NK-92 (cell line): ENCODE data around the gene ERFE.
"Not testable (repeated sequence)": the region's sequence is repeated elsewhere in the genome, so short reads cannot be mapped to it uniquely, and the experiment has no call there.

Experiments used
- DNase-seq: peaks from one replicate; lab custom pipeline; 2025; ENCODE audit not compliant: unreplicated experiment; lab: John Stamatoyannopoulos, UW

Gene ERFE, protein sequence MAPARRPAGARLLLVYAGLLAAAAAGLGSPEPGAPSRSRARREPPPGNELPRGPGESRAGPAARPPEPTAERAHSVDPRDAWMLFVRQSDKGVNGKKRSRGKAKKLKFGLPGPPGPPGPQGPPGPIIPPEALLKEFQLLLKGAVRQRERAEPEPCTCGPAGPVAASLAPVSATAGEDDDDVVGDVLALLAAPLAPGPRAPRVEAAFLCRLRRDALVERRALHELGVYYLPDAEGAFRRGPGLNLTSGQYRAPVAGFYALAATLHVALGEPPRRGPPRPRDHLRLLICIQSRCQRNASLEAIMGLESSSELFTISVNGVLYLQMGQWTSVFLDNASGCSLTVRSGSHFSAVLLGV

DNA sequence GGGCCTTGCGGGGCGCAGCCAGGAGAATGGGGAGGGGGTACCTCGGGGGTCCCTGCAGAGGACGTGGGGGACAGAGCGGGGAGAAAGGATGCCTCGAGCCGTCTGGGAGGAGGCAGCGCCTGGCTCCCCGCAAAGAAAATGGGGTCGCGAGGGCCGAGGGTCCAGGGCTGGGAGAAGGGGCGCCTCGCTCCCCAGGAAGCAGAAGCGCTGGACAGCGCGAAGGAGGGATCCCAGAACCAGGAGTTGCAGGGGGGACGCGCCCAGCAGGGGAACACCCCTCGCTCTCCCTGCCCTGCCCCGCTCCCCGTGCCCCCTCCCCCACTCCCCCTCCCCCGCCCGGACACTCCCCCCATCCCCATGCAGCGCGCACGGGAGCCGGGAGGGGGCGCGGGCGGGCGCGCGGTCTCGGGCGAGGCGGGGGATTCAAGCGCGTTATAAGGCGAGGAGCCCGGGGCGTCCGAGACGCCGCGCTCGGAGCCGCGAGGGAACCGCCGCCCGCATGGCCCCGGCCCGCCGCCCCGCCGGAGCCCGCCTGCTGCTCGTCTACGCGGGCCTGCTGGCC is at the start of gene ERFE:
Gene ERFE, plus strand, starts transcription at position 462 of the 562 bp plus-strand sequence. Its CDS starts 38 bp downstream, at position 500.
- DNase-seq, result no peak

DNA sequence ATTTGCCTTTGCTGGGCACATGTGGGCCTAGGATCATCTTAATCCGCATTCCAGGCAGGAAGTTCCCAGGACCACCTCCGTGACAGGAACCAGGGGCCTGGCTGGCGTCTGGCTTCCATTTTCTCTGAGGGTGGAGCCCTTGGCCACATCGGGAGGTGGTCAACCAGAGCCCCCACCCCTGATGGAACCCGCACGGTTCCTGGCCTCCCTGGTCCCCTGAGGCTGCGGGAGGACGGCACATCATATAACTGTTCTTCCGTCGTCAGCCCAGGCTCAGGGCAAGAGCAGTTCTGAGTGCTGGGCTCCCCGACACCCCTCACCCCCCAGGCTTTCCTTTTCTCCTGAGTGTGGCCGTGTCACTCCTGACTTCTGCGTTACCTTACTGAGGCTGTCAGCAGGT is 45.2 kb upstream of the ERFE start:
- DNase-seq, result no peak

DNA sequence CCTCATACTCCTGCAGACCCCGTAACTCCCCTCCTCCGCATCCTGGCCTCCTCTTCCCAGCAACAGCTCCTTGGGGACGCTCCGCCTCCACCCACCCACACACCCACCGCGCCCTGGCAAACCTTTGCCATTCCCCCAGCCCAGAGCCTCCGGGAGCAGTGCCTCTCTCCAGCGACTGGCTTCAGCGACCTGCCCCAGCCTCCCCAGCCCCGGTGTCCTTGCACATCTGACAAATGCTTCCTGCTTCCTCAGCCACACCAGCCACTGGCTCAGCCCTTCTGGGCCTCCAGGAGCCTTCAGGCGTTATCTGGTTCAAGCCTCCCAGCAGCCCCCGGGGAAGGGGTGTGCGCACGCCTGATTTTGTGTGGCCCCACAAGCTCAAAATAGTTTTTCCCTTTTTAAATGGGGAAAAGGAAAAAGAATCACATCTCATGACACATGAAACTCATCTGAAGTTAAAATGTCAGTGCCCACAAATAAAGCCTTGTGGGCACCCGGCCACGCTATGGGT is 44.4 kb upstream of the ERFE start:
- no peak for DNase-seq

DNA sequence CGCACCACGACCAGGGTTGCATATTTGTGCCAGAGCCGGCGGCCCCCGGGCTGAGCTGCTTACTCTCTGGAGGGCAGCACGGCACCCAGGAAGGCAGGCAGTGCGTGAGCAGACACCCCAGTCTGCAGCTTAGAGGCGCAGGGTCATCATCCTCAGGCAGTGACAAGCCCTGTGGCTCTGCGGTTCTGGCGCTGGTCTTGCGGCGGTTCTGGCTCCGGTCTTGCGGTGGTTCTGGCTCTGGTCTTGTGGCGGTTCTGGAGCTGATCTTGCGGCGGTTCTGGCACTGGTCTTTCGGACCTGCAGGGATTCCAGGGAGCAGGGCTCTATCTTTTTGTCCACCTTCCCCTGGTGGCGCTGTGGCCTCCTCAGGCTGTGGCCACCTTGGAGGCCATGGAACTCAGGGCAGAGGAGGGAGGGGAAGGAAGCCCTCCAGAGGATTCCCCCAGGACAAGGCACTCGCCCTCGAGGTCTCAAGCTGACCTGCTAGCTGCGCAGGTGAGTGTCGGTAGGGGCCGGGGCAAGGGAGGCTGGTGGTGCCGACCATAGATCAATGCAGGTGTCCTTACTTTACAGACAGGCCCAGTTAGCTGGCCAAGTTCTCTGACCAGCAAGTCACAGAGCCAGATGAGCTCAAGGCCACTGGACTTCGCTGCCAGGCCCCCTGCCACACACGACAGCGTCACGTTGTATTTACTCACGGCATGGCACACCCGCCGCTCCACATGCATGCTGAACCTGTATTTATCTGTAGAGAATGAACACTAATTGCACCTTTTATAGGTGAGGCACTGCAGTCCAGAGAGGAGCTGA is 43.7 kb upstream of the ERFE start:
- DNase-seq, result no peak

DNA sequence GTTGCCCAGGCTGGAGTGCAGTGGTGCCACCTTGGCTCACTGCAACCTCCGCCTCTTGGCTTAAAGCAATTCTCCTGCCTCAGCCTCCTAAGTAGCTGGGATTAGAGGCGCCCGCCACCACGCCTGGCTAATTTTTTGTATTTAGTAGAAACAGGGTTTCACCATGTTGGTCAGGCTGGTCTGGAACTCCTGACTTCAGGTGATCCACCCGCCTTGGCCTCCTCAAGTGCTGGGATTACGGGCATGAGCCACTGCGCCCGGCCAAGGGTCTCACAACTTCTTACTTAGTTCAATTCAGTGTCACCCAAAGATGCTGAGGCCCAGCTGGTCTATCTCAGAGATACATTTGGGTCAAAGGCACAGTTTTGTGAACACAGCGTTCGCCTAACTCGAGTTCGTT is 43.1 kb upstream of the ERFE start:
- not testable (repeated sequence) for DNase-seq

DNA sequence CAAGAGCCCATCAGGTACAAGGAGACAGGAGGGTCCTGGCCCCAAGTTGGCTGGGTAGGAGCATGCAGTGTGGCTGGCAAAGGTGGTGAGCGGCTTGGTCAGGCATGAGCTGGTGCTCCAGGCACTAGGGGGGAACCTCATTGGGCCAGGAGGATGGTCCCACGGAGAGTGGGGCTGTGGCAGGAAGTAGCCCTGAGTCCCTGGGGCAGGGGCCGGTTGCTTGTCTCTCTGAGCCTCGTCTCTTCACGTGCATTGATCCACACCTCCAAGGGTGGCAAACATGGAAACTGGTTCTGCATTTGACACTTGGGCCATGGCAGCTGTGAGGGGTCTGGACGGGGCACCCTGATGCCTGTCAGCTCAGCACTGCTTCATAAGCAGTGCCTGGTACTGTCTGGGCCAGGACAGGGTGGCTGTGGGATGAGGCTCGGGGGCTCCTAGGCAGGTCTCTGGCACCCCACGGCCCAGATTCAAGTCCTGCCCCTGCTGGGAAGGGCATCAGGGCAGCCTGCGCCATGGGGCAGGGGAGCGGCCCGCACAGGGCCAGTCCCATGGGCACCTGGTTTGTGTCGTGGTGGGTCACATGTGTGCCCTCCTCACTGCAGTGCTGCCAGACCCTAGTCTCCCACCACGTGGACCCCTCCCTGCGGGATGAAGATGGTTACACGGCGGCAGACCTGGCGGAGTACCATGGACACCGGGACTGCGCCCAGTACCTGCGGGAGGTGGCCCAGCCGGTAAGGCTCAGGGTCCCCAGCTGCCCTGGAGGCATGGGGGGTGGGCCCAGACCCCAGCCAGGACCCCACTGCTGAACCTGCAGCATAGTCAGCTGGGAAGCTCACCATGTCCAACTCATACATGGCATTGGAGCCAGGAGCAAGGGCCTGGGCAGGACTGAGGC is 42.2 kb upstream of the ERFE start:
- DNase-seq, result no peak

DNA sequence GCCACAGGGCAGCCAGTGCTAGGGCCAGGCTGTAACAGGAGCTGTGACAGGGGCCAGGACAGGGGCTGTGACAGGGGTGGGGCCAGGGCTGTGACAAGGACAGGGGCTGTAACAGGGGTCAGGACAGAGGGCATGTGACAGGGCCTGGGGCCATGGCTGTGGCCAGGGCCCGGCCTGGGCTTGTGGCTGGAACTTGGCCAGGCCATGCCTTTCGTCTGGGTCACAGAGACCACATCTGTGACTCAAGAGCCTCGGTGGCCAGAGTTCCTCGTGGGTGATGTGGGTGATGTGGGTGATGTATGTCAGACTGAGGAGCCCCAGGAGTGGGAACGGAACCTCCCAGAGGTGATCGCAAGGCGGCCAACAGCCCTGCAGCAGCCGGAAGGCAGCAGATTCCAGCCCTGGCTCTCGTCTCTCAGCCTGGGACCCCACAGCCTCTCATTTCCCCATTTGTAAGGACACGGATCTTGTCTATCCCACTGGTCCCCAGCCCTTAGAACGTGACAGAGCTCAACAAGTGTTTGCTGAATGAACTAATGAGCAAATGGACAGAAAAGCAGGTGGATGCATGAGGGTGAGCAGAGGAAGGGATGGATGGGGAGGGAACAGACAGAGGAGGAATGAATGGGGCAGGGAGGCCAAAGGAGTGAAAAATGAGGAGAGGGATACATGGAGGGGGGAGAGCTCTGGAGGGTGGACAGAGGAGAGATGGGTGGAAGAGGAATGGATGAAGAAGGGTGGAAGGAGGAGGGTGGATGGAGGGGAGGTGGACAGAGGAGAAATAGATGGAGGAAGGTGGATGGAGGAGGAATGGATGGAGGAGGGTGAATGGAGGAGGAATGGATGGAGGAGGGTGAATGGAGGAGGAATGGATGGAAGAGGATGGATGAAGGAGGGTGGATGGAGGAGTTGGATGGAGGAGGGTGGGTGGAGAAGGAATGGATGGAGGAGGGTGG is 41.3 kb upstream of the ERFE start:
- DNase-seq, result no peak

DNA sequence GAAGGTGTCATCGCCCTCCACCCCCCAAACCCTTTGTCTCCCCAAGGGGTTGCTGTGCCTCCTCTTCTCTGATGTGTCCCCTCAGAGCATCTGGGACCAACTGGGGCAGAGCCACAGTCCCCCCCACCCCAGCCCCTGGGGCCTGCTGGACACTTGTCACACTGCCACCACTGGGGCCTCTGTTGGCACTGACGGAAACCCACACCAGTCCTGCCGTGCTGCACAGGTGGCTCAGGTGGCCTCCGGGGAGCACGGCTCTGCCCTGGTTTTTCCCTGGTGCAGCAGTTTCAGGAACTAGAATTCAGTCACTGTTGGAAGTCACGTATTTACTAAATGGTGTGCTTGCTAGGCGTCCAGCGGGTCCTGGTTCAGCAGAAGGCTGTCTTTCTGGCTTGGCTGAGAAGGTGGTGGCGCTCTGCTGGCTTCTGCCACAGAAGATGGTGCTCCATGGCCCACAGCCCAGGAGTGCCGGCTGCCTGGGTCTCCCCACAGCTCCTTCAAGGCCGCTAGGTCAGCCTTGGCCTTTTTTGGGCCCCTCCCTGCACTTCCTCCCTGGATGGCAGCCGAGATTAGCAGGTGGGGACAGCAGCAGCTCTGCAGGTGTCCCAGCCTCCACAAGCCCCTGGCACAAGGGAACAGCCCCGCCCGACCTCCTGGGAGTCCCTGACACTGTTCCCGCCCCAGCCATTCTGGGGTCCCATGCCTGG is 38.9 kb upstream of the ERFE start:
- DNase-seq, result no peak

DNA sequence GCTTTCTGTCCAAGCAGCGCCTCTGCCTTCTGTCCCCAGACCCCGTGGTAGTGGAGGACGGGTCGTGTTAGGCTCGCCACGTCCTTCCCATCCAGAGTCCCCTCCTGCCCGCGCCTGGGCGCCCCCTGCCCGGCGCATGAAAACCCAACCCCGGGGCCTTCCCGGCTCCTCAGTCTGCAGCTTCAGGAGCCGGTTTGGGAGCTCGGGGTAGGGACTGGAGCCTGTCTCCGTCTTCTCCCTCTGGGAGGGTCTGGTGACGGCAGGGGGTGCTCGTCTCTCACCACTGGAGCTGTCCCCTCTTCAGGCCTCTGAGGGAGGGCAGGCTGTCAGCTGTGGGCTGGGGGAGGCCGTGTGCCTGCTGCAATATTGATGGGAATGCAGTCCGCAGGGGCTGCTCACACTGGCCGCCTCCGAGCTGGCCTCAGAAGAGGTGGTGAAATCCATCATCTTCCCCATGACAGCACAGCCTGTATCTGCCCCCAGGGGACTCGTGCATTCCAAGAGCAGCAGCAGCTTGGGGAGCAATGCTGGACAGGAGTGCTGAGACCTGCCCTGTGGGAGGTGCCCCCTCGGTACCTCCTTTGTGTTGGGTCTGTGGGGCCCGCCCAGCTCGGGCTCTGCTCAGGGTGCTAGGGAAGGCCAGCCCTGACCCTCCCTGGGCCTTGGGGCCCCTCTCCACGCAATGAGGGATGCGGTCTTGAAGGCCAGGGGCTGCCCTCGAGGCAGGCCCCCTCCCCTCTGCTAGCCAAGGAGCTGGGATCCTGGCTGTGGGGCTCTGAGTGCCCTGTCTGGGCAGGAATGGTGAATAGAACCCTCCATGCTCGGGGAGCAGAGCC is 38.1 kb upstream of the ERFE start:
- DNase-seq, result no peak

DNA sequence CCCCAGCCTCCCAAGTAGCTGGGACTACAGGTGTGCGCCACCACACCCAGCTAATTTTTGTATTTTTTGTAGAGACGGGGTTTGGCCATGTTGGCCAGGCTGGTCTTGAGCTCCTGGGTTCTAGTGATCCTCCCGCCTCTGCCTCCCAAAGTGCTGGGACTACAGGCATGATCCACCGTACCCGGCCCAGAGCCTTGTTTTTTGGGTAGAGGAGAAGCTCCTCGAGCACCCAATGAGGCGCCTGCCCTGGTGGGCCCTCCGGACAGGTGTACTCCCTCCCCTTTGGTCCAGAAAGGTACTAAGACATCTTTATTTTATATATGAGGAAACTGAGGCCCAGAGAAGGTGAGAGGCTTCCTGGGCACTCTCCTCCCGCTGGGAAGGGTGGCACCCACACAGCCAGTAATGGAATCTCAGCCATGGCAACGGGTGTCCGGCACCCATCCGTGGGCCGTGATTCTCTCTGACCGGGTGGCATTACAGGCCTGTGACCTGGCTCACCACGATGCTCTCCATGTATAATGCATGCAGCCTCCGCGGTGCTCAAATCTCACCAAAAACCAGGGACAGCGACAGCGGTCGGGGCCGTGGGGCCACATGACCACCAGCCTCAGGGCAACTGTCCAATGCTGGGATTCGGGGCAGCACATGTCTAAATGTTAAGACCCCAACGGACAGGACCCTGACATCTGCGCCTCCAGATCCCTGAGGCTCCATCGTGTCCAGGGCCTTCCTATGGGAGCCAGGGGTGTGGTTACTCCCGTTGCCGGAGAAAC is 37.1 kb upstream of the ERFE start:
- DNase-seq, result no peak

DNA sequence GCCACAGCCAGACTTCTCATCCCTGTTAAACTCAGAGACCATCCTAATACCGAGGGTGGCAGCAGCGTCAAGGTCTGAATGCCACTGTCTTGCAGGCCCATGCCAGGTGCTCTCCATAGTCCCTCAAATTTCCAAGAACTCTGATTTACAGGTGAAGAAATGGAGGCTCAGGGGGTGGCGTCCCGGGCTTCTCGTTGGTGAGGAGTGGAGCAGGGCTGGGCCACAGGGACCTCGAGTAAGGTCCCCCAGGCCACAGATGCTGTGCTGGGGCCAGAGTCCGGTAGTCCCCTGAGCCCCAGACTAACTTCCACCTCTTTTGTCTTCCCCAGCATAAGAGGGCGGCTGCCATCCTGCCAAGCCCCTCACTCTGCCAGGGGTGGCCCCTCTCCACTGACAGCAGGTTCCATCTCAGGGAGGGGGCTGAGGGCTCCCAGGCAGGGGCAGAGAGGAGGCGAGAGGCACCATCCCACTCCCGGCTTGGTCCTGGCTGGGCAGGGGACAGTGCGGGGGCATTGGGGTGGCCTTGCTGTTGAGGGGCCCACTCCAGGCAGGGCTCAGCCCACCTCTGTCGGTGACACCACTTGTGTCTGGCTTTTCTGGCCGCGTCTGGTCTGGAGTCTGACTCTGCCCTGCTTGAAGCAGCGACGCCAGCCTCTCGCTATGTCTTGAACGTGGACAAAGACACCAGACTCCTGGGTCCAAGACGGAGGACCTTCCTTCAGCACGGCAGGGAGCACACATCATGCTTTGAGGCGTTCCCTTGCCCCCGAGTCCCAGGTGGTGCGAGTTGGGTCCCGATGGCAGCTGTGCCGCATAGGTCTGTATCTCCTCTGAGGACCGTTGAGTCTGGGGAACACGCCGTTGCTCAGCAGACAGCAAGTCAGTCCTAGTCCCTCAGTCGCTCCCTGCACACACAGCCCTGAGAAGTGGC is 36.2 kb upstream of the ERFE start:
- DNase-seq, result no peak

DNA sequence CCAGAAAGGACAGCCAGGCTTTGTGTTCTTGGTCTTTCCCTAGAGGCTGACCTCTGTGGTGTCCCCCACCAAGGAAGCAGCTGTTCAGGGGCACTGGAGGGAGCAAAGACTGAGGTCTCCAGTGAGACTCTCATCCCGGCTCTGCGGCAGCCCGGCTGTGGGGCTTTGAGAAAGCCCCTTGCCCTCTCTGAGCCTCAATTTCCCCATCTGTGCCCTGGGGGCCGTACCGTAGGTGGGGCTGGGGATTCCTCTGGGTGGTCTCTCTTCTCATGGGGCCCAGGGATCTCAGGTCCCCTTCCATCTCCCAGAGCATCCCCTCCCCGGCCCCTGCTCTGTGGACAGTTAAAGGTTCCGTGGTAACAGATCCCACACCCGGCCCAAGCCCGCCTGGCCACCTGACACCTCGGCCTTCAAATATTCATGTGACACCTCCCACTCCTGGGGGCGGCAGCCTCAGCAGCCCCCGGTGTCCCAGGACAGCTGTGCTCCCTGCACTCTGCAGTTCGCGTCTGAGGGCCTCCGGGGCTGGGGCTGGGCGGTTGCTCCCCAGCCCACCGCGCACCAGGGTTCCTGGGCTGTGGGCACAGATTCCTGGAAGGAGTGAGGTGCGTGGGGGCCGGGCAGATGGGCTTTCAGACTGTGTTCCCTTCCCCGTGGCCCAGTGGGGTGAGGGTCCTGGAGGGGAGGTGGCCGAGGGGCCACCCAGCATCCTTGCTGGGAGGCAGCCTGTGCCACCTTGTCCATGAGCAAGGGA is 35.4 kb upstream of the ERFE start:
- no peak for DNase-seq

DNA sequence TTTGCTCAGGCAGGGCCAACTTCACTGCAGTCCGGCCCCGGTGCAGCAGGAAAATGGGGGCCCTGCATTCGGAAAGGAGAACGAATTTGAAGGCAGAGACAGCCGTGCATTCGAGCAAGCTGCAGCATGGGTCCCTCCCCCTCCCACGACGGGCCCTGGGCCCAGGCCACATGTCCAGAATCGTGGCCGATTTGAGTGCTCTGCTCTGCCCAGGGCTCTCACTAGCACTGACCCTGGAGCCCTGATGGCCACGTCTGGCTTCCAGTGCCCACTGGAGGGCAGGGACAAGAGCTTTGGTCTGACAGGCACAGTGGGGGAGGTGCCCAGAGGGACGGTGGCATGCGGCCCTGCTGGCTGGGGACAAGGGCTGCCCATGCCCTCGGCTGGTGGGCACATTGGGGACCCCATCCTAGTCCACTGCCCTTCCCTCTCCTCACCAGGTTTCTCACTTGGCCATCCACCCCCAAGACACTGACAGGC is 34.7 kb upstream of the ERFE start:
- no peak for DNase-seq

DNA sequence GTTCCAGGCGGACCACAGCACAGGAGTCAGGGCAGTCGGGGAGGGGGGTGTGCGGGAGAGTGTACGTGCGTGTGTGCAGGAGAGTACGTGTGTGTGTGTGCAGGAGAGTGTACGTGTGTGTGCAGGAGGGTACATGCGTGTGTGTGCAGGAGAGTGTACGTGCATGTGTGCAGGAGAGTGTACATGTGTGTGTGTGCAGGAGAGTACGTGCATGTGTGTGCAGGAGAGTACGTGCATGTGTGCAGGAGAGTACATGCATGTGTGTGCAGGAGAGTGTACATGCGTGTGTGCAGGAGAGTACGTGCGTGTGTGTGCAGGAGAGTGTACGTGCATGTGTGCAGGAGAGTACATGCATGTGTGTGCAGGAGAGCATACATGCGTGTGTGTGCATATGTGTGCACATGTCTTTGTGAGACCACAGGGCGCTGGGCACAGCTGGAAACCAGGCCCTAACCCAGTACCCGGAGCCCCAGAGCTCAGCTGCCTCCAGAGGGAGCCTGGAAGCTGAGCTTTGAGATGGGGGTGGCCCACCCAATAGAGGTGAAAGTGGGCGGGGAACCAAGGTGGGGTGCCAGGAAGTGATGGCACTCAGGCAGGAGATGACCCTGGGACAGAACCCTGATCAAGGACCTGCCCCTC is 34.2 kb upstream of the ERFE start:
- no peak for DNase-seq
